ENCODE measurements around the gene SPIC. TPM values are rescaled to one million over a fixed set of nuclear protein-coding genes. Genes with fewer than 3 reads are reported as not detected.

Gene SPIC
- total RNA-seq, 1 donor from 2014 or later: not detected

DNA sequence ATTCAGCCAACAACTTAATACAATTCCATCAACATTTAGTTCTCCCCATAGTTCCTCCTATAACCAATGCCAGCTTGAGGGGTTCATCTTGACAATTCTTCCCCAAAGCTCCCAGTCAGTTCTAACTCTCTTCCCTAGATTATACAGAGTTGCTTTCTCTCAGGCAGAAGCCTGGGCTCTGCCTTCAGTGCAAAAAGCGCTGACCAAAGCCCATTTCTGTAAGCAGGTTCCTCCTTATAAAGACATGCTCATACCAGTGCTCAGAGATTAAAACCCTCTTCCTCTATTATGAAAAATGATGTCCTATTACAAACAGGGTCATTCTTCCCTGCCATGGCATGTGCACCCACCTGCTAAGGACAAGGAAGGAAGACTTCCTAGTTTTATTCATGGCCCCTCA is 16.2 kb downstream of the SPIC start:
- no peak for TF ChIP-seq CTCF (IDR thresholded peaks at IDR 0.05; ENCODE audit: borderline replicate concordance)
- no peaks in the 10 kb centered on the region for H3K36me3 ChIP-seq
- H3K4me3 ChIP-seq: no peak overlapping the region
- DNase-seq: no peak
- intact Hi-C loops (cut with micrococcal nuclease): no loop called here
- no peaks in the 10 kb centered on the region for H3K4me1 ChIP-seq
- no peaks in the 10 kb centered on the region for H3K9me3 ChIP-seq (replicated peaks)
- no peak overlapping the region for H3K27ac ChIP-seq (replicated peaks)
- H3K27me3 ChIP-seq (ENCODE audit: low read depth): no peaks in the 10 kb centered on the region

- Histone ChIP-seq H3K4me1 (peaks cover 7% of the 10 kb centered on the region), H3K4me3 (no peak overlapping the region), H3K36me3 (no peaks in the 10 kb centered on the region), H3K27me3 (ENCODE audit: low read depth) (no peaks in the 10 kb centered on the region), H3K27ac (replicated peaks) (no peak overlapping the region), H3K9me3 (replicated peaks) (no peaks in the 10 kb centered on the region)
- no peak for TF ChIP-seq CTCF (IDR thresholded peaks at IDR 0.05; ENCODE audit: borderline replicate concordance)
- no peak for DNase-seq
- intact Hi-C loops (cut with micrococcal nuclease): no loop called here
These were observed 18.4 kb downstream of the SPIC start for GRCh38 chr12:101493556-101493955.

GRCh38 chr12:101498252-101498651 is 23.1 kb downstream of the SPIC start:
- intact Hi-C loops (cut with micrococcal nuclease): no loop called here
- Histone ChIP-seq H3K4me1 (peaks cover 31% of the 10 kb centered on the region), H3K27me3 (ENCODE audit: low read depth) (no peaks in the 10 kb centered on the region), H3K36me3 (no peaks in the 10 kb centered on the region), H3K4me3 (no peak overlapping the region), H3K27ac (replicated peaks) (no peak overlapping the region), H3K9me3 (replicated peaks) (no peaks in the 10 kb centered on the region)
- no peak for TF ChIP-seq CTCF (IDR thresholded peaks at IDR 0.05; ENCODE audit: borderline replicate concordance)
- DNase-seq: no peak

GRCh38 chr12:101501410-101501995 is 26.4 kb downstream of the SPIC start:
- Histone ChIP-seq H3K4me1 (peaks cover 31% of the 10 kb centered on the region), H3K9me3 (replicated peaks) (no peaks in the 10 kb centered on the region), H3K4me3 (no peak overlapping the region), H3K27me3 (ENCODE audit: low read depth) (no peaks in the 10 kb centered on the region), H3K27ac (replicated peaks) (no peak overlapping the region), H3K36me3 (no peaks in the 10 kb centered on the region)
- intact Hi-C loops (cut with micrococcal nuclease): no loop called here
- no peak for DNase-seq
- TF ChIP-seq CTCF (IDR thresholded peaks at IDR 0.05; ENCODE audit: borderline replicate concordance): no peak

DNA sequence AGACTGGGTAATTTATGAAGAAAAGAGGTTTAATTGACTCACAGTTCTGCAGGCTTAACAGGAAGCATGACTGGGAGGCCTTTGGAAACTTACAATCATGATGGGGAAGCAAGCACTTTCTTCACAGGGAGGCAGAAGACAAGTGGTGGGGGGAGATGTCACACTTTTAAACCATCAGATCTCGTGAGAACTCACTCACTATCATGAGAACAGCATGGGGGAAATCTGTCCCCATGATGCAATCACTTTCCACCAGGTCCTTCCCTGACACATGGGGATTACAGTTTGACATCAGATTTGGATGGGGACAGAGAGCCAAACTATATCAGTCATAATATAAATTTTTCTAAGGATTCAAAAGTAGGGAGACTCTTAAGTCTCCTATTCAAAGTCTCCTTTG is 46.0 kb downstream of the SPIC start:
- H3K4me1 ChIP-seq: no peaks in the 10 kb centered on the region
- intact Hi-C loops (cut with micrococcal nuclease): no loop called here
- TF ChIP-seq CTCF (IDR thresholded peaks at IDR 0.05; ENCODE audit: borderline replicate concordance): no peak
- no peaks in the 10 kb centered on the region for H3K9me3 ChIP-seq (replicated peaks)
- H3K36me3 ChIP-seq: no peaks in the 10 kb centered on the region
- no peak overlapping the region for H3K4me3 ChIP-seq
- no peak overlapping the region for H3K27ac ChIP-seq (replicated peaks)
- H3K27me3 ChIP-seq (ENCODE audit: low read depth): no peaks in the 10 kb centered on the region
- no peak for DNase-seq

Measured in left ventricle myocardium inferior (tissue), 1 donor.